D721Med (cell line): ENCODE data around the gene OR2L3.

Source experiments
- DNase-seq: peaks from one replicate; pipeline ENCODE4 v3.0.0; 2011; ENCODE audit warnings: low spot score; ENCODE audit not compliant: insufficient read length
- FAIRE-seq: peaks from 2 replicates; lab custom pipeline; 2011; peaks lifted over from hg19 to GRCh38; lab: Jason Lieb, UNC
- CTCF ChIP-seq: IDR thresholded peaks from 2 replicates; pipeline ENCODE4 v1.5.1; 2012; ENCODE audit warnings: mild to moderate bottlenecking, control low read depth; ENCODE audit not compliant: insufficient read depth; ENCODE audit errors: missing control alignments

The OR2L3 gene

GRCh38 chr1:248046536-248046935 lies at the start of gene OR2L3:
Gene OR2L3 (plus strand): TSS chr1:248046836. CDS start chr1:248060682, 13,846 bp downstream.
- FAIRE-seq (no peak), DNase-seq (no peak)
- no peak for TF ChIP-seq CTCF

- TF ChIP-seq CTCF = no peak
- DNase-seq = no peak
These were observed 47.8 kb upstream of the OR2L3 start for GRCh38 chr1:247998811-247999210.

GRCh38 chr1:248000169-248000568 lies 46.5 kb upstream of the OR2L3 start:
- DNase-seq (no peak), FAIRE-seq (no peak)
- no peak for TF ChIP-seq CTCF

More at GRCh38 chr1:247998811-247999210, 47.8 kb upstream of the OR2L3 start:
- FAIRE-seq = no peak

GRCh38 chr1:248007778-248008177 lies 38.9 kb upstream of the OR2L3 start:
- no peak for DNase-seq
- FAIRE-seq = no peak
- no peak for TF ChIP-seq CTCF

GRCh38 chr1:248009681-248010080 lies 37.0 kb upstream of the OR2L3 start:
- no peak for DNase-seq
- no peak for FAIRE-seq

GRCh38 chr1:248013229-248013710 lies 33.4 kb upstream of the OR2L3 start, which contains the start of gene OR2L5:
Gene OR2L5 (plus strand): TSS chr1:248013660. CDS start chr1:248021948, 8,288 bp downstream.
- TF ChIP-seq CTCF = no peak
- FAIRE-seq (no peak), DNase-seq (no peak)

More at GRCh38 chr1:248009681-248010080, 37.0 kb upstream of the OR2L3 start:
- TF ChIP-seq CTCF = no peak

- DNase-seq (no peak), FAIRE-seq (no peak)
- TF ChIP-seq CTCF = no peak
These were observed 30.8 kb upstream of the OR2L3 start for GRCh38 chr1:248015803-248016202.
